IMR-90 (cell line): ENCODE measurements around the gene NUP98. TPM values are rescaled to one million over a fixed set of nuclear protein-coding genes. Genes with fewer than 3 reads are reported as not detected.

ENCODE experiments used
- ATAC-seq: fragments of 200-7000 bp; cut with Tn5 transposase; 2 replicates; pipeline ENCODE4 v1.9.1; 2020; ENCODE audit warnings: low read depth, mild to moderate bottlenecking, moderate library complexity
- BruUV-seq: library from RNA; stranded (reverse); fragments of 400-500 nt; replicated peaks from 2 replicates; lab custom pipeline; 2021; lab: Mats Ljungman, UMichigan
- CTCF ChIA-PET: fragments of 300-600 bp; formaldehyde crosslinking; extraction: SDS; loops from one replicate; lab custom pipeline; 2021; ENCODE audit warnings: antibody characterized with exemption; lab: Yijun Ruan, JAX
- POLR2A ChIA-PET: fragments of 300-600 bp; sonication (Branson Sonifier 250); formaldehyde crosslinking; loops from one replicate; lab custom pipeline; 2022; ENCODE audit warnings: antibody characterized with exemption; ENCODE audit not compliant: unreplicated experiment; lab: Charles Lee
- DNase-seq: peaks from one replicate; pipeline ENCODE4 v3.0.0; 2013
- H2AFZ ChIP-seq: replicated peaks from 2 replicates; pipeline ENCODE3; 2013; ENCODE audit warnings: low read length, mild to moderate bottlenecking; ENCODE audit not compliant: poor library complexity
- H2AK5ac ChIP-seq: 2 replicates; pipeline ENCODE4 v1.6.1; 2013; ENCODE audit warnings: low read depth, low read length, inconsistent platforms
- H2AK9ac ChIP-seq: replicated peaks from 2 replicates; pipeline ENCODE3; 2013; ENCODE audit warnings: mild to moderate bottlenecking, low read depth, low read length, moderate library complexity; ENCODE audit not compliant: poor library complexity
- H2BK120ac ChIP-seq: 2 replicates; pipeline ENCODE4 v1.6.1; 2013; ENCODE audit warnings: low read depth, low read length, inconsistent platforms
- H2BK15ac ChIP-seq: 3 replicates; pipeline ENCODE4 v1.6.1; 2013; ENCODE audit warnings: low read depth, low read length, inconsistent platforms
- H2BK20ac ChIP-seq: 2 replicates; pipeline ENCODE4 v1.6.1; 2013; ENCODE audit warnings: low read depth, mild to moderate bottlenecking, inconsistent platforms, low read length, moderate library complexity
- H2BK5ac ChIP-seq: 2 replicates; pipeline ENCODE4 v1.6.1; 2013; ENCODE audit warnings: mild to moderate bottlenecking, low read depth, low read length, inconsistent platforms; ENCODE audit not compliant: poor library complexity, severe bottlenecking
- H3K14ac ChIP-seq: replicated peaks from 2 replicates; pipeline ENCODE4 v1.6.1; 2013; ENCODE audit warnings: low read depth, low read length, inconsistent platforms
- H3K18ac ChIP-seq: 2 replicates; pipeline ENCODE4 v1.6.1; 2013; ENCODE audit warnings: low read depth, low read length, control low read depth
- H3K23ac ChIP-seq: 2 replicates; pipeline ENCODE4 v1.6.1; 2013; ENCODE audit warnings: low read depth, low read length, inconsistent platforms
- H3K27ac ChIP-seq: 2 replicates; pipeline ENCODE4 v1.5.1; 2013; ENCODE audit warnings: mild to moderate bottlenecking, control low read depth, low read length; ENCODE audit not compliant: insufficient read depth
- H3K27me3 ChIP-seq: 2 replicates; pipeline ENCODE4 v1.6.1; 2013; ENCODE audit warnings: low read length; ENCODE audit not compliant: control insufficient read depth, insufficient read depth
- H3K36me3 ChIP-seq: 2 replicates; pipeline ENCODE4 v1.6.1; 2013; ENCODE audit warnings: low read length, mixed read lengths; ENCODE audit not compliant: control insufficient read depth, insufficient read depth
- H3K4ac ChIP-seq: 2 replicates; pipeline ENCODE4 v1.6.1; 2013; ENCODE audit warnings: low read depth, low read length, inconsistent platforms
- H3K4me1 ChIP-seq: 2 replicates; pipeline ENCODE4 v1.6.1; 2013; ENCODE audit warnings: low read length, mixed read lengths; ENCODE audit not compliant: control insufficient read depth, insufficient read depth
- H3K4me2 ChIP-seq: 2 replicates; pipeline ENCODE4 v1.6.1; 2013; ENCODE audit warnings: low read depth, mild to moderate bottlenecking, control low read depth, low read length, moderate library complexity
- H3K4me3 ChIP-seq: 2 replicates; pipeline ENCODE4 v1.5.1; 2013; ENCODE audit warnings: low read depth, mild to moderate bottlenecking, control low read depth, low read length, moderate library complexity; ENCODE audit not compliant: insufficient read depth
- H3K56ac ChIP-seq: 2 replicates; pipeline ENCODE4 v1.6.1; 2013; ENCODE audit warnings: low read length, inconsistent platforms; ENCODE audit not compliant: insufficient read depth; ENCODE audit errors: extremely low read depth
- H3K79me1 ChIP-seq, 2 experiments: 2 replicates each; pipeline ENCODE4 v1.6.1; 2013; ENCODE audit warnings: low read length in 2 of 2, inconsistent platforms in 1 of 2, low read depth in 1 of 2
- H3K9ac ChIP-seq: 2 replicates; pipeline ENCODE4 v1.6.1; 2013; ENCODE audit warnings: low read depth, low read length, control low read depth
- H3K9me1 ChIP-seq: 2 replicates; pipeline ENCODE4 v1.6.1; 2013; ENCODE audit warnings: low read length, inconsistent platforms; ENCODE audit not compliant: insufficient read depth
- H3K9me3 ChIP-seq: 2 replicates; pipeline ENCODE4 v1.6.1; 2013; ENCODE audit warnings: low read length; ENCODE audit not compliant: control insufficient read depth, insufficient read depth
- H4K20me1 ChIP-seq: 2 replicates; pipeline ENCODE4 v1.6.1; 2013; ENCODE audit warnings: low read length, inconsistent platforms; ENCODE audit not compliant: insufficient read depth
- H4K5ac ChIP-seq: 2 replicates; pipeline ENCODE4 v1.6.1; 2013; ENCODE audit warnings: mild to moderate bottlenecking, low read depth, low read length, control low read depth
- H4K8ac ChIP-seq, 2 experiments: 2 replicates each; pipeline ENCODE4 v1.6.1; 2013; ENCODE audit warnings: low read depth in 2 of 2, low read length in 2 of 2, control low read depth in 1 of 2, inconsistent platforms in 1 of 2
- H4K91ac ChIP-seq: 2 replicates; pipeline ENCODE4 v1.6.1; 2013; ENCODE audit warnings: low read depth, low read length, inconsistent platforms; ENCODE audit not compliant: insufficient read depth
- CEBPB ChIP-seq: IDR thresholded peaks from 2 replicates; pipeline ENCODE4 v1.6.1; 2012; ENCODE audit warnings: low read depth, low read length, improper control_type of control experiment
- CHD1 ChIP-seq: IDR thresholded peaks from 2 replicates; pipeline ENCODE4 v1.6.1; 2012; ENCODE audit warnings: low read depth, low read length, improper control_type of control experiment
- CTCF ChIP-seq: conservative IDR thresholded peaks from 2 replicates; pipeline ENCODE4 v1.5.1; 2012; ENCODE audit warnings: mild to moderate bottlenecking, low read depth, low read length, improper control_type of control experiment
- MAFK ChIP-seq: IDR thresholded peaks from 2 replicates; pipeline ENCODE4 v1.6.1; 2012; ENCODE audit warnings: low read depth, low read length, improper control_type of control experiment
- MXI1 ChIP-seq: IDR thresholded peaks from 2 replicates; pipeline ENCODE4 v1.6.1; 2012; ENCODE audit warnings: low read depth, mild to moderate bottlenecking, low read length, moderate library complexity, borderline replicate concordance
- NFE2L2 ChIP-seq: fragments of 150-350 bp; IDR thresholded peaks from 2 replicates; pipeline ENCODE4 v1.6.1; 2016; ENCODE audit warnings: low read depth, mild to moderate bottlenecking, low read length
- POLR2A ChIP-seq: IDR thresholded peaks from 2 replicates; pipeline ENCODE4 v1.6.1; 2012; ENCODE audit warnings: mild to moderate bottlenecking, low read depth, low read length
- RAD21 ChIP-seq: IDR thresholded peaks from 2 replicates; pipeline ENCODE4 v1.6.1; 2012; ENCODE audit warnings: low read length, improper control_type of control experiment
- RCOR1 ChIP-seq: IDR thresholded peaks from 2 replicates; pipeline ENCODE4 v1.6.1; 2012; ENCODE audit warnings: mild to moderate bottlenecking, low read length, improper control_type of control experiment; ENCODE audit not compliant: insufficient replicate concordance
- RFX5 ChIP-seq: IDR thresholded peaks from 2 replicates; pipeline ENCODE4 v1.8.0; 2012; ENCODE audit warnings: low read depth, mild to moderate bottlenecking, low read length, moderate library complexity
- SMC3 ChIP-seq: fragments of 150-350 bp; IDR thresholded peaks from 2 replicates; pipeline ENCODE4 v1.6.1; 2016; ENCODE audit warnings: low read depth, mild to moderate bottlenecking, antibody characterized with exemption, low read length, moderate library complexity
- WGBS, 2 experiments: methylation state at CpG; one replicate each; pipeline versions ENCODE4 v1.1.5 to v1.1.7; 2013; ENCODE audit warnings: missing lambda C conversion rate in 2 of 2; ENCODE audit not compliant: insufficient read length in 1 of 2; ENCODE audit errors: extremely low coverage in 2 of 2; 5-methylcytosine and 5-hydroxymethylcytosine counted together
- dilution Hi-C: fragments of 300-500 bp; cut with HindIII; formaldehyde crosslinking; loops from one replicate; pipeline ENCODE4 v1.14.3; 2018; ENCODE audit warnings: low sequenced_read_pairs; ENCODE audit not compliant: unreplicated experiment
- in situ Hi-C: fragments of 300-500 bp; cut with MboI; formaldehyde crosslinking; loops from 3 replicates; pipeline ENCODE4 v1.14.3; 2019; ENCODE audit warnings: low sequenced_read_pairs, inconsistent platforms, mixed read lengths
- intact Hi-C: fragments of 100-400 bp; cut with micrococcal nuclease; formaldehyde crosslinking; loops from 2 replicates; pipeline ENCODE4 v1.10.0; 2022
- polyA plus RNA-seq, 3 experiments: library from polyadenylated mRNA; depleted of rRNA; stranded (reverse); fragments of >200 nt; gene quantifications; 2 replicates each; pipeline ENCODE4 v1.2.3, GENCODE V29; 2012; ENCODE audit warnings: low replicate concordance in 1 of 3
- total RNA-seq: library from RNA; depleted of rRNA; stranded (reverse); fragments of >200 nt; gene quantifications from 2 replicates; pipeline ENCODE4 v1.2.3, GENCODE V29; 2012
- TF ChIP-seq, protein P1 (sequence below): fragments of 150-350 bp; IDR thresholded peaks from 2 replicates; pipeline ENCODE4 v1.6.1; 2016; ENCODE audit warnings: low read depth, mild to moderate bottlenecking, low read length, moderate library complexity, borderline replicate concordance
- TF ChIP-seq, protein P2 (sequence below): fragments of 150-350 bp; IDR thresholded peaks from 2 replicates; pipeline ENCODE4 v1.6.1; 2017; ENCODE audit warnings: mild to moderate bottlenecking, antibody characterized with exemption, low read length, low read depth

NUP98 gene
- total and polyA plus RNA-seq, 2 of the 4 experiments (the other 2 are of a cell fraction) = 103 to 138 TPM

- Histone ChIP-seq H3K9me3 (no peaks in the 10 kb centered on the region), H3K4me3 (no peak overlapping the region), H3K4me2 (no peak overlapping the region), H3K18ac (no peak overlapping the region), H3K27ac (no peak overlapping the region), H2AFZ (no peak overlapping the region), H4K91ac (no peak overlapping the region), H3K14ac (no peak overlapping the region), H2AK9ac (no peak overlapping the region), H4K8ac (no peak overlapping the region), H2BK5ac (no peak overlapping the region), H2BK120ac (no peak overlapping the region), H2BK20ac (no peak overlapping the region), H4K5ac (no peak overlapping the region), H3K36me3 (peaks cover 49% of the 10 kb centered on the region), H3K4ac (no peak overlapping the region), H3K56ac (no peak overlapping the region), H3K9me1 (no peaks in the 10 kb centered on the region), H2AK5ac (no peak overlapping the region), H3K9ac (no peak overlapping the region), H4K20me1 (no peaks in the 10 kb centered on the region), H3K27me3 (no peaks in the 10 kb centered on the region), H3K79me1 (peaks cover 17 to 22% of the 10 kb centered on the region in 2 experiments; a peak in 3 of 4 replicates), H3K4me1 (no peaks in the 10 kb centered on the region), H3K23ac (no peak overlapping the region), H2BK15ac (no peak overlapping the region)
- no TSS peak for BruUV-seq
- dilution Hi-C loops = no loop called here
- intact Hi-C loops = no loop called here
- CTCF ChIA-PET = no interaction called here
- no CpG with 5 or more reads among the region's 6 CpGs for WGBS, 2 experiments
- ATAC-seq = no peak
- in situ Hi-C loops = no loop called here
- TF ChIP-seq POLR2A = no peak
- no peak for TF ChIP-seq MXI1
- TF ChIP-seq, protein P1, sequence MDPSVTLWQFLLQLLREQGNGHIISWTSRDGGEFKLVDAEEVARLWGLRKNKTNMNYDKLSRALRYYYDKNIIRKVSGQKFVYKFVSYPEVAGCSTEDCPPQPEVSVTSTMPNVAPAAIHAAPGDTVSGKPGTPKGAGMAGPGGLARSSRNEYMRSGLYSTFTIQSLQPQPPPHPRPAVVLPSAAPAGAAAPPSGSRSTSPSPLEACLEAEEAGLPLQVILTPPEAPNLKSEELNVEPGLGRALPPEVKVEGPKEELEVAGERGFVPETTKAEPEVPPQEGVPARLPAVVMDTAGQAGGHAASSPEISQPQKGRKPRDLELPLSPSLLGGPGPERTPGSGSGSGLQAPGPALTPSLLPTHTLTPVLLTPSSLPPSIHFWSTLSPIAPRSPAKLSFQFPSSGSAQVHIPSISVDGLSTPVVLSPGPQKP = no peak
- TF ChIP-seq, protein P2, sequence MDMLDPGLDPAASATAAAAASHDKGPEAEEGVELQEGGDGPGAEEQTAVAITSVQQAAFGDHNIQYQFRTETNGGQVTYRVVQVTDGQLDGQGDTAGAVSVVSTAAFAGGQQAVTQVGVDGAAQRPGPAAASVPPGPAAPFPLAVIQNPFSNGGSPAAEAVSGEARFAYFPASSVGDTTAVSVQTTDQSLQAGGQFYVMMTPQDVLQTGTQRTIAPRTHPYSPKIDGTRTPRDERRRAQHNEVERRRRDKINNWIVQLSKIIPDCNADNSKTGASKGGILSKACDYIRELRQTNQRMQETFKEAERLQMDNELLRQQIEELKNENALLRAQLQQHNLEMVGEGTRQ = no peak
- TF ChIP-seq RCOR1 = no peak
- TF ChIP-seq CTCF = no peak
- no peak for TF ChIP-seq CEBPB
- no peak for TF ChIP-seq SMC3
- no peak for TF ChIP-seq NFE2L2
- no peak for TF ChIP-seq RFX5
- TF ChIP-seq CHD1 = no peak
- no peak for TF ChIP-seq RAD21
- TF ChIP-seq MAFK = no peak
- no peak for DNase-seq
- POLR2A ChIA-PET = no interaction called here
These were observed 42.2 kb downstream of the NUP98 start for GRCh38 chr11:3755151-3755550.
